ENCODE results near the gene KIFBP. TPM values are rescaled to one million over a fixed set of nuclear protein-coding genes. Genes with fewer than 3 reads are reported as not detected.

The KIFBP gene
- total and polyA plus RNA-seq, 2 donors (not counting 1 experiment from before 2014, with no cell fraction given), result 29.7 to 62.0 TPM

Other genes with a start within 250 kb of the KIFBP start
- gene STOX1, start 161.3 kb upstream of the KIFBP start, total RNA-seq, result under 0.01 TPM in 2 replicates
- 0.05 and 0.08 TPM in 2 replicates for gene STOX1, start 161.3 kb upstream of the KIFBP start, polyA plus RNA-seq
- 65.5 and 69.7 TPM in 2 replicates for gene DDX50, start 87.5 kb upstream of the KIFBP start, total RNA-seq
- gene DDX50, start 87.5 kb upstream of the KIFBP start, polyA plus RNA-seq, result 47.9 and 48.6 TPM in 2 replicates
- 52.4 and 54.2 TPM in 2 replicates for gene DDX21, start 32.6 kb upstream of the KIFBP start, total RNA-seq
- gene DDX21, start 32.6 kb upstream of the KIFBP start, polyA plus RNA-seq, result 67.9 and 78.2 TPM in 2 replicates
- 147 and 363 TPM in 2 replicates for gene SRGN, start 99.3 kb downstream of the KIFBP start, total RNA-seq
- gene SRGN, start 99.3 kb downstream of the KIFBP start, polyA plus RNA-seq, result 71.9 and 83.9 TPM in 2 replicates
- gene VPS26A, start 135.4 kb downstream of the KIFBP start, total RNA-seq, result 38.0 and 44.1 TPM in 2 replicates
- gene VPS26A, start 135.4 kb downstream of the KIFBP start, polyA plus RNA-seq, result 51.3 and 57.1 TPM in 2 replicates
- gene SUPV3L1, start 191.4 kb downstream of the KIFBP start, total RNA-seq, result 49.5 and 69.6 TPM in 2 replicates
- 31.8 and 37.6 TPM in 2 replicates for gene SUPV3L1, start 191.4 kb downstream of the KIFBP start, polyA plus RNA-seq
- gene HKDC1, start 231.5 kb downstream of the KIFBP start, total RNA-seq, result 1.8 and 2.1 TPM in 2 replicates
- gene HKDC1, start 231.5 kb downstream of the KIFBP start, polyA plus RNA-seq, result 0.09 and 0.12 TPM in 2 replicates